ENCODE results near the gene FHOD3.

- no peak for TF ChIP-seq CTCF (IDR thresholded peaks at IDR 0.05)
- TF ChIP-seq POLR2A (IDR thresholded peaks at IDR 0.05), result no peak
- no peak for TF ChIP-seq EP300 (IDR thresholded peaks at IDR 0.05)
Observed at GRCh38 chr18:36451454-36452251, 154.1 kb downstream of the FHOD3 start.
